GM18951 (cell line): ENCODE measurements around the gene HMGN4.

ENCODE experiments used
- POLR2A ChIP-seq: IDR thresholded peaks from 4 replicates; pipeline ENCODE4 v1.6.1; 2011; ENCODE audit warnings: mild to moderate bottlenecking; ENCODE audit not compliant: insufficient read length, insufficient read depth; ENCODE audit errors: extremely low read depth
- in situ Hi-C: fragments of 300-500 bp; cut with MboI; formaldehyde crosslinking; loops from one replicate; pipeline ENCODE4 v1.12.0; 2022; ENCODE audit warnings: low sequenced_read_pairs, mixed read lengths, inconsistent platforms; ENCODE audit not compliant: unreplicated experiment

HMGN4 gene

DNA sequence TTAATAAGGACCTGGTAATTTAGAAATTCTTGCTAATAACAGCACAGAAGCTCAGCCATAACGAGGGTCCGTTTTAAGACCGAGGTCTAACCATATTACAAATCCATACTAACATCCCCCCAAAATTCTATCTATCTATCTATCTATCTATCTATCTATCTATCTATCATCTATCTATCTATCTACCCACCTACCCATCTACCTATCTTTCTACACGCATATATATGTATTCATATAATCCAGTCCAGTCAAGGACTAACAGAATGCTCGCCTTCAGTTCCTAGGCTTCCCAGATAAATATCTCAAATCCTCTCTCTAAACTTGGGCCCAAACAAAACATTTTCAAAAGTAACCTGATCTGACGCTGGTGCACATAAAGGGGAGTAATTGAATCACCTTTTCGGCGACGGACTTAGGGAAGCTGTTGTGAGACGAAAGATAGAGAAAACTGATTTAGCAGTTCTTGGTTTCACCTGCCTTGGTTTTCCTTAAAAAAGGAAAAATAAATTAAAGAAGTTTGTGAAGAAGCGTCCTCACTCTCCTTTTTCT is 14.5 kb downstream of the HMGN4 start:
- in situ Hi-C loops: no loop called here

DNA sequence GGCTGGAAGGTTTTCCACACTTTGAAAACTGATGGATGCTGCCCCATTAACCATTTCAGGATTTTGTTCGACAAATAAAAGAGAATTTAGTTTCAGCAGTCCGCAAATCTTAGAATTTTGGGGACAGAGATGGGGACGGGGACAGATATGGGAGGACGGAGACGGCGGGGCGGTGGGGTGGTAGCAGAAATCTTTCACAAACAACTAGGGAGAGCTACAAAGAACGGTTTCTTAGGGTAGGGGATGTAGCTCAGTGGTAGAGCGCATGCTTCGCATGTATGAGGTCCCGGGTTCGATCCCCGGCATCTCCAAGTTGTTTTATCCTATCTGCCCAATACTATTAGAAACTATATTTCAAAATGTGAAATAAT is 15.1 kb downstream of the HMGN4 start:
- TF ChIP-seq POLR2A: no peak
- in situ Hi-C loops: no loop called here

More for the DNA sequence above, 14.5 kb downstream of the HMGN4 start:
- TF ChIP-seq POLR2A: no peak

DNA sequence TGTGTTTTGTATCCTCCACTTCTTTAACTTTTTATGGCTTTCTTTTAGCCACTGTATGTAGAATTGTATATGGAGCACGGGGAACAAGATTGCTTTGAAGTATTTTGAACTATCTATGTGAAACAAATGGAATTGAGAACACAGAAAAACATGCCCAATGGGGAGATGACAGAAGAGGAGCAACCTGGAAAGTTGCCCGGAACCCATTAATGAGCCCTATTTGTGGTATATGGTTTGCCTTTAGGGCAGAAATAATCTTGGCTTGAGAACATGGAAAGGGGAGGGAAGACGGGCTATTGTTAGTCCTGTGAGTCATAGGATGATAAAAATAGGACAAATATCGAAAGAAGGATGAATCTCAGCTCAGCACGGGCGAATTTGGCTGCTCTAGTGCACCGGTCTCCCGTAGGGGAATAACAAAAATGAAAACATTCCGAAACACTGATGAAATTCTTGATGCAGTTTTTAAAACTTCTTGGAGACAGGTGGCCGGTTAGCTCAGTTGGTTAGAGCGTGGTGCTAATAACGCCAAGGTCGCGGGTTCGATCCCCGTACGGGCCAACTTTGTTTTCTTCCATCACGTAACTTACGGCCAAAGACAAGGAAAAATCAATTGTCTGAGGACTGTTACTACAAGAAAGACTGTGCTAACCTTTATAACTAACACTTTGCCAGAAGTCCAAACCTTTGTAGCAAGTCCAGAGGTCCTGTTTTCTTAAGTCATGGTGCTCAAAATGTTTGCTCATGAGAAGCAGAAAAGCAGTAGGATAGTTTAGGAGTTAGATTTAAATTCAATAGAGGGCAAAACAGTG is 15.7 kb downstream of the HMGN4 start:
- no peak for TF ChIP-seq POLR2A
- in situ Hi-C loops: no loop called here

DNA sequence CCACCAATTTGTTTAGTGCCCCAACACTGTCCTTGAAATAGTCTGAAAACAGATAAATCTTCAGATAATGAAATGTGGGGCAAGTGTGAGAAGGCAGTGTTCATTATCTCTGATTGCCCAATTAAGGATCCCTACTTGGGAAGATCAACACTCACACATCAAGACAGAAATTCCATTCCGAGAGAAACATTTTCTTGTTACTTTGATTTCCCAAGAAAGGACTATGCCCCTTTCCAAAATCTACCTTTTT is 16.2 kb downstream of the HMGN4 start:
- no peak for TF ChIP-seq POLR2A
- in situ Hi-C loops: no loop called here

DNA sequence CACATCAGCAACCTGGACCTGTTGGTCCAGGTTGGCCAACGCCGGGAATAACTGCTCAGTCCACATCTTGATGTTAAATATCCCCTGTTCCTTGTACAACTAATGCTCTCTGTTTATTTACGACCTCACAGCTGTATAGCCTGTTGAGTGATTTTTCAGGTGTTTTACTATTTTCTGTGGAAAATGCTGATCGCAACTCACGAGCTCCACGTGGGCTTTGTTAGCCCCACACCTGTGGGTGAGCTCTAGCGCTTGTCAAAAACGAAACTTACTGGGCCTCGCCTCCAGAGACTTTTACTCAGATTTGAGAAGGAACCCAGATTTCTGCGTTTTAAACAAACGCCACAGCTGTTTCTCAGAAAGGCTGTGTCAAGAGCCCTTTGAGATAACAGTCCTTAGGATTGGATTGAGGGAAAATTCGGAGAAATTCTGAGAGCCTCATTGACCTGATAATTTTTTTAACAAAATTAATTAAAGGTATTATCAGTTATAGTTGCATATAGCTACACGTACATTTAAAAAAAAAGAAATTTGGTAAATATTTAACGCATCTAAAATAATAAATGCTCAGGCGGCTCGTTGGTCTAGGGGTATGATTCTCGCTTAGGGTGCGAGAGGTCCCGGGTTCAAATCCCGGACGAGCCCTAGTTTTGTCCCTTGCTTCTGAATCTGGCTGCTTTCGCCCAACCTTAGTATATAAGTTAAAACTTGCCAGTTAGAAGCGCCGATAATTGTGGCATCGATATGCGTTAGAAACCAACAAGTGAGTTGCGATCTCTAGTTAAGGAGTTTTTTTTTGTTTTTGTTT is 16.7 kb downstream of the HMGN4 start:
- no peak for TF ChIP-seq POLR2A
- in situ Hi-C loops: no loop called here

DNA sequence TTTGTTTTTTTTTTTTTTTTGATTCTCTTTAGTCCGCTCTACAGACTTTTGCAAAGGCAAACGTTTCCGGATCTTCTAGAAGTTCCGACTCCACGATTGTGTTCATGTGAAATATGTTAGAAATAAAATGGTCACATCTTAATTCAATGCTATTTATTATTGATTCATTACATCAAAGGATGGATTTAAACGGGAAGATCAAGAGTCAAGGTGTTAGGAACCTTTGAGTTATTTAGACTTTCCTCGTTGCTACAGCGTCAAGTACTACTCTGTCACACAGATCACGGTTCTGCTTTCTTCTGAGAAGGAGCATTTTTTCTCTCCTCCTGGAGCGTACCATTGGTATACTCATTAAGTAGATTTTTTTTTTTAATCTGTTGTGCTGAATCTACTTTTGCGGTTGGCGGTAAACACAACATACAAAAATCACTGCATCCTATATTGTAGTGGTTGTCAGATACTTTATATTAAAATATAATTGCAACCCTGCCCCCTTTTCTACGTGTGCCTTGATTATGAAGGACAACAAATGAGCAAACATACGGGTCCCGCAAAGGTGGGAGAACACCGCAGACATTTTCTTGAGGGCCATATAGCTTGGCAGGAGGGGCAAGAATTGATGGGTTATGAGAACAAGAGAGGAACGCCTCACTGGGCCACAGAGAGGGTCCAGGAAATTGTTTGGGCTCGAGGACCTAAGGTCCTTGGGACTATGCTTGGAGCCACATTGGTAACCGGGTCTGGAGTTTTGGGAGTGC is 17.5 kb downstream of the HMGN4 start:
- TF ChIP-seq POLR2A: no peak
- in situ Hi-C loops: no loop called here

- no peak for TF ChIP-seq POLR2A
- in situ Hi-C loops: no loop called here
Measured at GRCh38 chr6:26556263-26557070, 18.3 kb downstream of the HMGN4 start.

DNA sequence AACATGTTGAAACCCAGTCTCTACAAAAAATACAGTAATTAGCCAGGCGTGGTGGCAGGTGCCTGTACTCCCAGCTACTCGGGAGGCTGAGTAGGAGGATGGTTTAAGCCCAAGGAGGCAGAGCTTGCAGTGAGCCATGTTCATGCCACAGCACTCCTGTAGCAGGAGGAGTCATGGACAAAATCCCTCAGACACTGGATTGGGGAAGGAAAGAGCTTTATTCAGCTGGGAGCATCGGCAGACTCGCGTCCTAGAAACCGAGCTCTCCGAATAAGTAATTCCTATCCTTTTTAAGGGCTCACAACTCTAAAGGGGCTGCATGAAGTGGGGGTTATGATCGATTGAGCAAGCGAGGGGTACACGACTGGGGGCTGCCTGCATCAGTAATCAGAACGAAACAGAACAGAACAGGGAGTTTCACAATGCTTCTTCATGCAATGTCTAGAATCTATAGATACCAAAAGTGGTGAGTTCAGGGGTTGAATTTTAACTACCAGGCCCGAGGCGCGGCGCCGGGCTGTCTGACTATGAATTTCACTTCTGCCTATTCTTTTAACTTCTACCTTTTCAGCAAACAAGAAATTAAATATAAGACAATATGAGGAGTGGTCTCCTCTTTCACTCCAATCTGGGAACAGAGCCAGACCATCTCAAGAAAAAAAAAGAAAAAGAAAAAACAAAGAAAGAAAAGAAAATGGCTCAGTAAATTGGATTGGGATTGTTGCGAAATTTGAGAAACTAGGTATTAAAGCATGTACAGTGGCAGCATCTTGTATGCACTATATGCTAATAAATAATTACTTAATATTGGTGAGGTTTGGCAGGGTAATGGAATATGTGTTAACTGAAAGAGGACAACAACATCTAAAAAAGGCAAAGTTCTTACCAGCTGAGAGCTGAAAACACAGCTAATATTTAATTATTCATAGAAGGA is 23.6 kb downstream of the HMGN4 start:
- TF ChIP-seq POLR2A: no peak
- in situ Hi-C loops: loop anchor here (10.0 kb wide), 1 partner anchor 227 kb away; no protein-coding TSS in a partner anchor

GRCh38 chr6:26563488-26563887 is 25.3 kb downstream of the HMGN4 start:
- in situ Hi-C loops: loop anchor here (10.0 kb wide), 1 partner anchor 229 kb away; no protein-coding TSS in a partner anchor
- no peak for TF ChIP-seq POLR2A

DNA sequence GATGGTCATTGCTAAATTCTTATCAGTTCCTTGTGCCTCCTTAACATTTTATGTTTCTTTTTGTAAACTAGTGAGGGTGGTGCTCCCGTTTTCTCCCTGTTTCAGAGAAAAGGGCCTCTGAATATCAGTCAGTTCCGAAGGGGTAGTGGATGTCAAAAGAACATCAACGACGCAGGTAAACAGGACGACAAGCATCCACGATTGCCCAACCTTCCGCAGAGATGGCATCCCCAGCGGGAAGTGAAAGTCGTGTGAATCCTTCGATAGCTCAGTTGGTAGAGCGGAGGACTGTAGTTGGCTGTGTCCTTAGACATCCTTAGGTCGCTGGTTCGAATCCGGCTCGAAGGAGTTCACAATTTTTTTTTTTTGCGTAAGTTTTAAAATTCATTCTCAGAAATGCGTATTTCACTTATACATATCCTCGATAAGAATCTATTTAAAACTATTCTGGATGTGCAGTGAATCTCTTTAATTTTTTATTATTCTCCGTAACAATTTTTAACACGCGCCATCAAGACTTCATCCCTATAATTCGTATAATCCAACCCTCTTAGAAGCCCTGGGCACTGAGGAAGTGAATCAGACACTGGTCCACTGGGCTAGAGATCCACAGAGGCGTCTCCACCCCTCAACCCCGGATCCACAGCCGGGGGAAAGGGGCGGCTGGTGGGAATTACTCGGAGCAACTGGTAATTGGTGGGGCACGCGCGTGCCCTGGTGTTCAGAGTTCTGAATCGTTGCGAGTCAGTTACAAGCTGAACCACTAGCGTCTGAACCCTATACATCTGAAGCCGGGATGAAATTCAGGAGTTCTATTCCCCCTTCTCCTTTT is 30.7 kb downstream of the HMGN4 start:
- in situ Hi-C loops: loop anchor here (10.0 kb wide), 1 partner anchor 234 kb away; no protein-coding TSS in a partner anchor
- TF ChIP-seq POLR2A: no peak

- in situ Hi-C loops: loop anchor here (10.0 kb wide), 1 partner anchor 235 kb away; no protein-coding TSS in a partner anchor
- TF ChIP-seq POLR2A: no peak
Measured at GRCh38 chr6:26569433-26569764, 31.2 kb downstream of the HMGN4 start.
